Ishikawa (cell line): ENCODE results near the gene NUAK1.

Experiments used
- CEBPB ChIP-seq: IDR thresholded peaks from 2 replicates; pipeline ENCODE4 v1.6.1; 2012
- EGR1 ChIP-seq: IDR thresholded peaks from 2 replicates; pipeline ENCODE4 v1.6.1; 2012
- RAD21 ChIP-seq: IDR thresholded peaks from 2 replicates; pipeline ENCODE4 v1.6.1; 2012; ENCODE audit warnings: low read depth
- TF ChIP-seq, protein P1 (sequence below): IDR thresholded peaks from 2 replicates; pipeline ENCODE4 v1.6.1; 2012; ENCODE audit warnings: low read depth, mild to moderate bottlenecking

DNA sequence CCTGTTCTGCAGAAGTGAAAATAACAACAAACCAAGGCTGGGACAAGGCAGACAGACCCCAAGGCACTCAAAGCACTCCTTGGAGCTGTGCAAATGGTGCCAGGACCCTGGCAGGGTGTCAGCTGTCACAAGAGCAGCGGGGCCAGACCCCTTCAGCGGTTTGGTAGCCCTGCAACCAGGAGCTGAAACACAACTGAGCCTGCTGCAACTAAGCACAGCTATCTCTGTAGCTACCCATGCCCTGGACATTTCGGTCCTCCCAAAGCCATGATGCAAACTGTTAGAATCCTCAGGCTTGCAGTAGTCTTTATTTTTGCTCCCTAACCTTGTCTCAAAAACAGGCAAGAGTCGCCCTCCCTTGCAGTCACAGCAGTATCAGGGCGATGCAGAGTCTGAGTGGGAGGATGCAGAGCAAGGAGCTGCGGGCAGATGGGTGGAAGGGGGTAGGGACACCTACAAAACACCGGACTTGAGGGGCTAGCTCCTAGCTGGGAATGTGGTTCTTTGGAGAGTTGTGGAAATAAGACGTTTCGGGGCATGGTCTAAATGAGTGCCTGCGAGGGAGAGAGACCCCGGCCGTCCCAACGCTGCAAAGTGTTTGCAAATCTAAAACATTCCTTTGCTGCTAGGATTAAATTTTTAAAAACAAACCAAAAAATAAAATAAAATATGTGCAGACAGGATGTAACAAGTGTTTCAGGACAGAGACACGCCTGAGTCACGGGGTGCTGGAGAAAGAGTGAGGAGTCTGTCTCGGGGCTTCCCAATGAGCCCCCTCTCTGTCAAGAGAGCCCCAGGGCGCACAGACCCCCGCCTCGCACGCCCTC lies 1.0 kb downstream of the NUAK1 start:
- TF ChIP-seq RAD21 (no peak), EGR1 (no peak), CEBPB (no peak)
- TF ChIP-seq, protein P1, sequence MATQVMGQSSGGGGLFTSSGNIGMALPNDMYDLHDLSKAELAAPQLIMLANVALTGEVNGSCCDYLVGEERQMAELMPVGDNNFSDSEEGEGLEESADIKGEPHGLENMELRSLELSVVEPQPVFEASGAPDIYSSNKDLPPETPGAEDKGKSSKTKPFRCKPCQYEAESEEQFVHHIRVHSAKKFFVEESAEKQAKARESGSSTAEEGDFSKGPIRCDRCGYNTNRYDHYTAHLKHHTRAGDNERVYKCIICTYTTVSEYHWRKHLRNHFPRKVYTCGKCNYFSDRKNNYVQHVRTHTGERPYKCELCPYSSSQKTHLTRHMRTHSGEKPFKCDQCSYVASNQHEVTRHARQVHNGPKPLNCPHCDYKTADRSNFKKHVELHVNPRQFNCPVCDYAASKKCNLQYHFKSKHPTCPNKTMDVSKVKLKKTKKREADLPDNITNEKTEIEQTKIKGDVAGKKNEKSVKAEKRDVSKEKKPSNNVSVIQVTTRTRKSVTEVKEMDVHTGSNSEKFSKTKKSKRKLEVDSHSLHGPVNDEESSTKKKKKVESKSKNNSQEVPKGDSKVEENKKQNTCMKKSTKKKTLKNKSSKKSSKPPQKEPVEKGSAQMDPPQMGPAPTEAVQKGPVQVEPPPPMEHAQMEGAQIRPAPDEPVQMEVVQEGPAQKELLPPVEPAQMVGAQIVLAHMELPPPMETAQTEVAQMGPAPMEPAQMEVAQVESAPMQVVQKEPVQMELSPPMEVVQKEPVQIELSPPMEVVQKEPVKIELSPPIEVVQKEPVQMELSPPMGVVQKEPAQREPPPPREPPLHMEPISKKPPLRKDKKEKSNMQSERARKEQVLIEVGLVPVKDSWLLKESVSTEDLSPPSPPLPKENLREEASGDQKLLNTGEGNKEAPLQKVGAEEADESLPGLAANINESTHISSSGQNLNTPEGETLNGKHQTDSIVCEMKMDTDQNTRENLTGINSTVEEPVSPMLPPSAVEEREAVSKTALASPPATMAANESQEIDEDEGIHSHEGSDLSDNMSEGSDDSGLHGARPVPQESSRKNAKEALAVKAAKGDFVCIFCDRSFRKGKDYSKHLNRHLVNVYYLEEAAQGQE: no peak
